ENCODE measurements around the gene FYCO1.

Gene FYCO1

DNA sequence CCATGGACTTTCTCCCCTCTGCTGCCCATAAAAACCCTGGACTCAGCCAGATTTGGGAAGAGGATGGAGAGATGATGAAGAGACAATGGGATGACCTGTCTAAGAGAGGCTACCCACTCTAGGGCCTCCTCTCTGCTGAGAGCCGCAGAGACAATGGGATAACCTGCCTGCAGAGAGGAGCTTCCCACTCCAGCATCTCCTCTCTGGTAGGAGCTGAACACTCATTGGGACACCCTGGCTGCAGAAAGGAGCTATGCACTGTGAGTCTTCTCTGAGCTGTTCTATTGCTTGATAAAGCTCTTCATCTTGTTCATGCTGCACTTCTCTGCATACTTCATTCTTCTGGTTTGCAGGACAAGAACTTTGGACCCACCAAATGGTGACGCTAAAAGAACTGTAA lies 36.1 kb upstream of the FYCO1 start:
- H4K8ac ChIP-seq (ENCODE audit: low read depth, low read length), result no peak overlapping the region
- no peak overlapping the region for H3K4ac ChIP-seq (ENCODE audit: low read depth, low read length)
- no peak overlapping the region for H2BK120ac ChIP-seq (ENCODE audit: insufficient read depth, low read length, poor library complexity)
- no peak overlapping the region for H3K14ac ChIP-seq (ENCODE audit: low read length)
- H3K4me1 ChIP-seq (ENCODE audit: control insufficient read depth in 1 of 2, insufficient read depth in 2 of 2, low read length in 2 of 2), result peaks cover 3 to 5% of the 10 kb centered on the region in 2 experiments
- H3K9ac ChIP-seq (ENCODE audit: low read length), result no peak overlapping the region
- H3K9me3 ChIP-seq (ENCODE audit: insufficient read depth, low read depth, low read length), result peaks cover 13% of the 10 kb centered on the region
- no peak for DNase-seq
- no peak overlapping the region for H3K23ac ChIP-seq (ENCODE audit: low read length)
- H3K4me2 ChIP-seq (ENCODE audit: low read length), result no peak overlapping the region
- H2AK5ac ChIP-seq (ENCODE audit: low read length), result no peak overlapping the region
- no CpG with 5 or more reads among the region's 2 CpGs for WGBS (ENCODE audit: extremely low coverage, insufficient coverage, insufficient read length)
- no peaks in the 10 kb centered on the region for H3K79me1 ChIP-seq (ENCODE audit: low read length)
- H3K4me3 ChIP-seq (ENCODE audit: low read depth, low read length), result no peak overlapping the region
- H3K36me3 ChIP-seq (ENCODE audit: control insufficient read depth in 1 of 2, insufficient read depth in 2 of 2, low read length in 2 of 2), result no peaks in the 10 kb centered on the region
- H4K91ac ChIP-seq (ENCODE audit: low read depth, low read length), result no peak overlapping the region
- H3K79me2 ChIP-seq (ENCODE audit: control insufficient read depth, insufficient read depth, low read length, poor library complexity), result no peaks in the 10 kb centered on the region
- no peaks in the 10 kb centered on the region for H3K27me3 ChIP-seq (ENCODE audit: insufficient read depth, low read length)
- no peak overlapping the region for H3K27ac ChIP-seq (ENCODE audit: low read depth, low read length)
- H2AFZ ChIP-seq (ENCODE audit: insufficient read depth, low read length, poor library complexity), result no peak overlapping the region
- H2BK5ac ChIP-seq (ENCODE audit: low read depth, low read length, poor library complexity), result no peak overlapping the region
- H2BK12ac ChIP-seq (ENCODE audit: low read length), result no peak overlapping the region
- no peak overlapping the region for H4K12ac ChIP-seq (ENCODE audit: low read depth, low read length)
- H3K18ac ChIP-seq (ENCODE audit: low read length), result no peak overlapping the region

DNA sequence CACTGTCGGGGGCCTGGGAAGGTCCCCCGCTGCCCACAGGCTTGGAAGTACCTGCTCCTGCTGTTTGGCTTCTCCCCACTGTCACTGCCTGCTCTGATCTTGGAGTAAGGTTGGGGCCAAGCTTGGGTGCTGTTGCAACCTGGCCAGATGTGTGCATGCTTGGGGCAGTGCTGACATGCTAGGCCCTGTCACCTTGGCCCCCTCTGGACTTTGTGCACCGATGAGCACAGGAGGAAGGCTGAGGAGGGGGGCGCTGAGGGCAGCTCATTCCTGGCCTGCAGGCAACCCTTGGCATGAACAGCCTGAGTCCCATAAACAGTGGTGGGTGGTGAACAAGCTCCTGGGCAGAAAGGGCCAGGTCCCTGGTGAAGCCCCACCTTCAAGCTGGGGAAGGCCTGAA lies 35.6 kb upstream of the FYCO1 start:
- Histone ChIP-seq H3K4me1 (ENCODE audit: control insufficient read depth in 1 of 2, insufficient read depth in 2 of 2, low read length in 2 of 2) (peaks cover 3 to 5% of the 10 kb centered on the region in 2 experiments), H3K4me3 (ENCODE audit: low read depth, low read length) (no peak overlapping the region), H3K79me2 (ENCODE audit: control insufficient read depth, insufficient read depth, low read length, poor library complexity) (no peaks in the 10 kb centered on the region), H2AFZ (ENCODE audit: insufficient read depth, low read length, poor library complexity) (no peak overlapping the region), H3K27me3 (ENCODE audit: insufficient read depth, low read length) (no peaks in the 10 kb centered on the region), H3K9me3 (ENCODE audit: insufficient read depth, low read depth, low read length) (peaks cover 13% of the 10 kb centered on the region), H2BK120ac (ENCODE audit: insufficient read depth, low read length, poor library complexity) (no peak overlapping the region), H3K18ac (ENCODE audit: low read length) (no peak overlapping the region), H2AK5ac (ENCODE audit: low read length) (no peak overlapping the region), H3K36me3 (ENCODE audit: control insufficient read depth in 1 of 2, insufficient read depth in 2 of 2, low read length in 2 of 2) (no peaks in the 10 kb centered on the region), H3K9ac (ENCODE audit: low read length) (no peak overlapping the region), H3K79me1 (ENCODE audit: low read length) (no peaks in the 10 kb centered on the region), H2BK5ac (ENCODE audit: low read depth, low read length, poor library complexity) (no peak overlapping the region), H3K4me2 (ENCODE audit: low read length) (no peak overlapping the region), H3K14ac (ENCODE audit: low read length) (no peak overlapping the region), H3K23ac (ENCODE audit: low read length) (no peak overlapping the region), H3K27ac (ENCODE audit: low read depth, low read length) (no peak overlapping the region), H4K91ac (ENCODE audit: low read depth, low read length) (no peak overlapping the region), H4K8ac (ENCODE audit: low read depth, low read length) (no peak overlapping the region), H3K4ac (ENCODE audit: low read depth, low read length) (no peak overlapping the region), H2BK12ac (ENCODE audit: low read length) (no peak overlapping the region), H4K12ac (ENCODE audit: low read depth, low read length) (no peak overlapping the region)
- DNase-seq, result no peak
- no CpG with 5 or more reads among the region's 4 CpGs for WGBS (ENCODE audit: extremely low coverage, insufficient coverage, insufficient read length)

DNA sequence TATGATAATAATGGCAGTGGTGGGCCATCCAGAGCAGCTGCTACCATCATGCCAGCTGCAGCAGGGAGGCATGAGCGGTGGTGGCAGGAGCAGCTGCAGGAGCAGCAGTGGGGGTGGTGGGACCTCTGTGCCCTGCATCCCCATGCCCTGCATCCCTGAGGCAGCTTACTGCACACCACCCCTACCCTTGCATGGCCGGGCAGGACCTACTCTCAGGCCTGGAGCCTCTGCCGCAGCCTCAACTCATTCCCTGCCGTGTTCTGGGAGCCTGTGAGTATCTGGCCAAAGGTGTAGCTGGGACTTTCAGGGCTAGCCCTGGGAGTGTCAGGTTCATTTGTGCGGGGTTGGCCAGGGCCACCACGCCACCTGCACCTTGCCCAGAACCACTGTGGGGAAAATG lies 35.0 kb upstream of the FYCO1 start:
- Histone ChIP-seq H2AFZ (ENCODE audit: insufficient read depth, low read length, poor library complexity) (no peak overlapping the region), H3K79me1 (ENCODE audit: low read length) (no peaks in the 10 kb centered on the region), H2BK120ac (ENCODE audit: insufficient read depth, low read length, poor library complexity) (no peak overlapping the region), H3K27ac (ENCODE audit: low read depth, low read length) (no peak overlapping the region), H3K23ac (ENCODE audit: low read length) (no peak overlapping the region), H2BK12ac (ENCODE audit: low read length) (no peak overlapping the region), H3K27me3 (ENCODE audit: insufficient read depth, low read length) (no peaks in the 10 kb centered on the region), H4K91ac (ENCODE audit: low read depth, low read length) (no peak overlapping the region), H3K4me3 (ENCODE audit: low read depth, low read length) (no peak overlapping the region), H3K4me2 (ENCODE audit: low read length) (no peak overlapping the region), H3K4ac (ENCODE audit: low read depth, low read length) (no peak overlapping the region), H4K8ac (ENCODE audit: low read depth, low read length) (no peak overlapping the region), H3K36me3 (ENCODE audit: control insufficient read depth in 1 of 2, insufficient read depth in 2 of 2, low read length in 2 of 2) (no peaks in the 10 kb centered on the region), H3K79me2 (ENCODE audit: control insufficient read depth, insufficient read depth, low read length, poor library complexity) (no peaks in the 10 kb centered on the region), H3K4me1 (ENCODE audit: control insufficient read depth in 1 of 2, insufficient read depth in 2 of 2, low read length in 2 of 2) (peaks cover 3 to 5% of the 10 kb centered on the region in 2 experiments), H2BK5ac (ENCODE audit: low read depth, low read length, poor library complexity) (no peak overlapping the region), H3K9me3 (ENCODE audit: insufficient read depth, low read depth, low read length) (peaks cover 13% of the 10 kb centered on the region), H4K12ac (ENCODE audit: low read depth, low read length) (no peak overlapping the region), H3K14ac (ENCODE audit: low read length) (no peak overlapping the region), H2AK5ac (ENCODE audit: low read length) (no peak overlapping the region), H3K18ac (ENCODE audit: low read length) (no peak overlapping the region), H3K9ac (ENCODE audit: low read length) (no peak overlapping the region)
- no peak for DNase-seq
- no CpG with 5 or more reads among the region's 6 CpGs for WGBS (ENCODE audit: extremely low coverage, insufficient coverage, insufficient read length)

DNA sequence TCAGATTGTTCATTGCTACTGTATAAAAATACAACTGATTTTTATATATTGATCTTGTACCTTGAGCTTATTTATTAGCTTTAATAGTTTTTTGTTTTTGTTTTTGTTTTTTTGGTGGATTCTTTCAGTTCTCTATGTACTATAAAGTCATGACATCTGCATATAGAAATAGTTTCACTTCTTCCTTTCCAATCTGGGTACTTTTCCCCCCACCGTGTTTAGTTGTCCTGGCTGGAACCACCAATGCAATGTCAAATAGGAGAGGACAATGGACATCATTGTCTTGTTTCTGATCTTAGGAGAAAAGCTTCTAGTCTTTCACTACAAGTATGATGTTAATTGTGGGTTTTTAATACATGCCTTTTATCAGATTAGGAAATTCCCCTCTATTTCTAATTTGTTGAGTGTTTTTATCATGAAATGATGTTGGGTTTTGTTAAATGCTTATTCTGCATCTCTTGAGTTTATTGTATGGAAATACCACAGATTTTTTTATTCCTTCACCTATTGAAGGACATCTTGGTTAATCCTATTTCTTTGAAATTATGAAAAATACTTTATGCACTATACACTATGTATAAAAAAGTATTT lies 34.4 kb upstream of the FYCO1 start:
- H3K4ac ChIP-seq (ENCODE audit: low read depth, low read length), result no peak overlapping the region
- no peak overlapping the region for H3K27ac ChIP-seq (ENCODE audit: low read depth, low read length)
- no peak overlapping the region for H4K12ac ChIP-seq (ENCODE audit: low read depth, low read length)
- H4K8ac ChIP-seq (ENCODE audit: low read depth, low read length), result no peak overlapping the region
- no peaks in the 10 kb centered on the region for H3K27me3 ChIP-seq (ENCODE audit: insufficient read depth, low read length)
- H3K14ac ChIP-seq (ENCODE audit: low read length), result no peak overlapping the region
- H2BK5ac ChIP-seq (ENCODE audit: low read depth, low read length, poor library complexity), result no peak overlapping the region
- no peak overlapping the region for H3K4me3 ChIP-seq (ENCODE audit: low read depth, low read length)
- H2BK120ac ChIP-seq (ENCODE audit: insufficient read depth, low read length, poor library complexity), result no peak overlapping the region
- no peak overlapping the region for H3K23ac ChIP-seq (ENCODE audit: low read length)
- no CpG with 5 or more reads among the region's 1 CpG for WGBS (ENCODE audit: extremely low coverage, insufficient coverage, insufficient read length)
- no peaks in the 10 kb centered on the region for H3K36me3 ChIP-seq (ENCODE audit: control insufficient read depth in 1 of 2, insufficient read depth in 2 of 2, low read length in 2 of 2)
- H3K79me2 ChIP-seq (ENCODE audit: control insufficient read depth, insufficient read depth, low read length, poor library complexity), result no peaks in the 10 kb centered on the region
- no peak overlapping the region for H3K4me2 ChIP-seq (ENCODE audit: low read length)
- no peak for DNase-seq
- no peak overlapping the region for H2AK5ac ChIP-seq (ENCODE audit: low read length)
- no peak overlapping the region for H3K18ac ChIP-seq (ENCODE audit: low read length)
- no peak overlapping the region for H4K91ac ChIP-seq (ENCODE audit: low read depth, low read length)
- H2BK12ac ChIP-seq (ENCODE audit: low read length), result no peak overlapping the region
- H3K9me3 ChIP-seq (ENCODE audit: insufficient read depth, low read depth, low read length), result peaks cover 13% of the 10 kb centered on the region
- peaks cover 3 to 5% of the 10 kb centered on the region in 2 experiments for H3K4me1 ChIP-seq (ENCODE audit: control insufficient read depth in 1 of 2, insufficient read depth in 2 of 2, low read length in 2 of 2)
- no peak overlapping the region for H2AFZ ChIP-seq (ENCODE audit: insufficient read depth, low read length, poor library complexity)
- H3K9ac ChIP-seq (ENCODE audit: low read length), result no peak overlapping the region
- H3K79me1 ChIP-seq (ENCODE audit: low read length), result no peaks in the 10 kb centered on the region

All from trophoblast cell (in vitro differentiated cells and primary cell).